HL-60 (cell line): ENCODE measurements around the gene KATNB1.

ENCODE experiments used
- DNase-seq, 2 experiments: peaks; one replicate each; pipeline ENCODE4 v3.0.0-alpha.2; 2010 to 2020; ENCODE audit warnings: low read depth in 1 of 2, low spot score in 1 of 2
- H3K27ac ChIP-seq: fragments of 250-450 bp; sonication (Bioruptor Pico); replicated peaks from 2 replicates; pipeline ENCODE4 v1.5.1; 2020; ENCODE audit warnings: mild to moderate bottlenecking, moderate library complexity
- H3K27me3 ChIP-seq: fragments of 250-450 bp; sonication (Bioruptor Pico); 2 replicates; pipeline ENCODE4 v1.5.1; 2021; ENCODE audit warnings: mild to moderate bottlenecking, moderate library complexity; ENCODE audit not compliant: insufficient read depth, poor library complexity, severe bottlenecking
- H3K4me3 ChIP-seq: replicated peaks from 2 replicates; pipeline ENCODE4 v1.5.1; 2011; ENCODE audit warnings: mild to moderate bottlenecking, control low read depth, low read length; ENCODE audit not compliant: insufficient read depth
- CTCF ChIP-seq: IDR thresholded peaks from one replicate; pipeline ENCODE4 v1.5.1; 2011; ENCODE audit warnings: low read length, control low read depth, inconsistent platforms; ENCODE audit not compliant: insufficient read depth
- GABPA ChIP-seq: IDR thresholded peaks from 2 replicates; pipeline ENCODE4 v1.6.1; 2012; ENCODE audit warnings: low read depth
- POLR2AphosphoS5 ChIP-seq: IDR thresholded peaks from 2 replicates; pipeline ENCODE4 v1.6.1; 2012; ENCODE audit warnings: low read depth
- REST ChIP-seq: IDR thresholded peaks from 2 replicates; pipeline ENCODE4 v1.6.1; 2012; ENCODE audit warnings: low read depth; ENCODE audit not compliant: insufficient replicate concordance
- SPI1 ChIP-seq: IDR thresholded peaks from 2 replicates; pipeline ENCODE4 v1.6.1; 2012; ENCODE audit warnings: low read depth, mild to moderate bottlenecking, borderline replicate concordance

Gene KATNB1

GRCh38 chr16:57739756-57740422 is 4.3 kb downstream of the KATNB1 start:
- Histone ChIP-seq H3K4me3 (no peak overlapping the region), H3K27me3 (no peaks in the 10 kb centered on the region), H3K27ac (no peak overlapping the region)
- no peak for DNase-seq
- TF ChIP-seq SPI1: no peak

- TF ChIP-seq POLR2AphosphoS5 (no peak), GABPA (no peak), CTCF (no peak), SPI1 (no peak), REST (no peak)
- DNase-seq: no peak
- H3K27me3 ChIP-seq: no peaks in the 10 kb centered on the region
- H3K27ac ChIP-seq: no peak overlapping the region
- H3K4me3 ChIP-seq: no peak overlapping the region
These were observed 5.0 kb downstream of the KATNB1 start for GRCh38 chr16:57740423-57741071.

GRCh38 chr16:57741660-57742191 is 6.2 kb downstream of the KATNB1 start:
- Histone ChIP-seq H3K4me3 (no peak overlapping the region), H3K27ac (no peak overlapping the region), H3K27me3 (no peaks in the 10 kb centered on the region)
- TF ChIP-seq SPI1: no peak
- no peak for DNase-seq

GRCh38 chr16:57742543-57742942 is 7.0 kb downstream of the KATNB1 start:
- no peaks in the 10 kb centered on the region for H3K27me3 ChIP-seq
- H3K4me3 ChIP-seq: no peak overlapping the region
- H3K27ac ChIP-seq: no peak overlapping the region
- TF ChIP-seq SPI1: no peak
- no peak for TF ChIP-seq POLR2AphosphoS5
- TF ChIP-seq GABPA: no peak
- TF ChIP-seq CTCF: no peak
- no peak for TF ChIP-seq REST
- DNase-seq: no peak

GRCh38 chr16:57743458-57743857 is 7.9 kb downstream of the KATNB1 start:
- H3K27me3 ChIP-seq: no peaks in the 10 kb centered on the region
- H3K4me3 ChIP-seq: no peak overlapping the region
- H3K27ac ChIP-seq: no peak overlapping the region
- no peak for TF ChIP-seq CTCF
- TF ChIP-seq SPI1: no peak
- TF ChIP-seq POLR2AphosphoS5: no peak
- no peak for TF ChIP-seq GABPA
- TF ChIP-seq REST: no peak
- no peak for DNase-seq
